Measurements from ENCODE around the gene USP34. TPM values are rescaled to one million over a fixed set of nuclear protein-coding genes. Genes with fewer than 3 reads are reported as not detected.

The USP34 gene
- total and polyA plus RNA-seq, 2 experiments from 2014 or later: 42.4 to 94.5 TPM

DNA sequence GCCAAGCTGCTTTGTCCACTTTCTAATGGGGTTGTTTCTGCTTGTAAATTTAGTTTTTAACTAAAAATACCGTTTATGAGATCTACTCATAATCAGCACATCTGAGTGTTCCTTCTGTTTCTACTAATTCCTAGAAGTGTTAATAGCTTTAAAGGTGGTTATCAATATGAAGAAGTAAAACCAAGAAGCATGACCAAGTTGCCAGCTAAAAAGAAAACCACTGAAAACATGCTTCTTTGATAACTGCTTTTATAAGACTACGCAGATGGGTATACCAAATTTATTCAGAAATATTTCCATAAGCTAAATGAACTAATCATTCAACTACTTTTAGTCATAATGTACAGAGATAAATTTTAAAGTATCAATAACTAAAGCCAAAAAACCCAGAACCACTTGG is 207.1 kb downstream of the USP34 start:
- Histone ChIP-seq H3K9me3 (ENCODE audit: low read depth) (no peaks in the 10 kb centered on the region), H3K4me3 (no peak overlapping the region), H3K4me1 (ENCODE audit: low read depth) (no peaks in the 10 kb centered on the region), H3K36me3 (peaks cover 27% of the 10 kb centered on the region), H3K27ac (no peak overlapping the region), H3K27me3 (no peaks in the 10 kb centered on the region)
- no peak for TF ChIP-seq CTCF (IDR thresholded peaks at IDR 0.05; ENCODE audit: low read depth, low read length)
- no peak for DNase-seq (ENCODE audit: low read depth in 1 of 2, low spot score in 1 of 2)

DNA sequence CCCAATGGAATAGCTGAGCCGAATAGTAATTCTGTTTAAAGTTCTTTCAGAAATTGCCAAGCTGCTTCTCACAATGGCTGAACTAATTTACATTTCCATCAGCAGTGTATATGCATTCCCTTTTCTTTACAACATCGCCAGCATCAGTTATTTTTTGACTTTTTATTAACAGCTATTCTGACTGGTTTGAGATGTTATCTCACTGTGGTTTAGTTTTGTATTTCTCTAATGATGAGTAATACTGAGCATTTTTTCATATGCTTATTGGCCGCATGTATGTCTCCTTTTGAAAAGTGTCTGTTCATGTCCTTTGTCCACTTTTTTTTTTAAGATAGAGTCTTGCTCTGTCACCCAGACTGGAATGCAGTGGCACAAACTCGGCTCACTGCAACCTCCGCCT is 208.2 kb downstream of the USP34 start:
- TF ChIP-seq CTCF (IDR thresholded peaks at IDR 0.05; ENCODE audit: low read depth, low read length): no peak
- DNase-seq (ENCODE audit: low read depth in 1 of 2, low spot score in 1 of 2): peak in 1 of 2 donors; percentile 32
- Histone ChIP-seq H3K9me3 (ENCODE audit: low read depth) (no peaks in the 10 kb centered on the region), H3K4me3 (no peak overlapping the region), H3K27ac (no peak overlapping the region), H3K36me3 (peaks cover 37% of the 10 kb centered on the region), H3K27me3 (no peaks in the 10 kb centered on the region), H3K4me1 (ENCODE audit: low read depth) (no peaks in the 10 kb centered on the region)

DNA sequence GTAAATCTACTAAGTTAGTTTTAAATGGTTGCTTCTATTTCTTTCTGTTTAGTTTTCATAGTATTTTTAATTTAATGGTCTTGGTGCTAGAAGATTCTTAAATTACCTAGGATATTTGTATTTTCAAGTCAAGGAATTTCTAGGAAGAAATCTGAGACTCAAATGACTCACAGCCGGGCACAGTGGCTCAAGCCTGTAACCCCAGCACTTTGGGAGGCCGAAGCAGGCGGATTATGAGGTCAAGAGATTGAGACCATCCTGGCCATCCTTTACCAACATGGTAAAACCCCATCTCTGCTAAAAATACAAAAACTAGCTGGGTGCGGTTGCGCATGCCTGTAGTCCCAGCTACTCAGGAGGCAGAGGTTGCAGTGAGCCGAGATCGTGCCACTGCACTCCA is 213.4 kb downstream of the USP34 start:
- Histone ChIP-seq H3K27me3 (no peaks in the 10 kb centered on the region), H3K4me1 (ENCODE audit: low read depth) (no peaks in the 10 kb centered on the region), H3K27ac (no peak overlapping the region), H3K4me3 (no peak overlapping the region), H3K9me3 (ENCODE audit: low read depth) (no peaks in the 10 kb centered on the region), H3K36me3 (peaks cover 64% of the 10 kb centered on the region)
- TF ChIP-seq CTCF (IDR thresholded peaks at IDR 0.05; ENCODE audit: low read depth, low read length): no peak
- DNase-seq (ENCODE audit: low read depth in 1 of 2, low spot score in 1 of 2): no peak

GRCh38 chr2:61255580-61256437 is 215.1 kb downstream of the USP34 start:
- TF ChIP-seq CTCF (IDR thresholded peaks at IDR 0.05; ENCODE audit: low read depth, low read length): no peak
- H3K36me3 ChIP-seq: peaks cover 58% of the 10 kb centered on the region
- no peaks in the 10 kb centered on the region for H3K27me3 ChIP-seq
- no peaks in the 10 kb centered on the region for H3K4me1 ChIP-seq (ENCODE audit: low read depth)
- no peaks in the 10 kb centered on the region for H3K9me3 ChIP-seq (ENCODE audit: low read depth)
- DNase-seq (ENCODE audit: low read depth in 1 of 2, low spot score in 1 of 2): peak in 1 of 2 donors; percentile 69
- no peak overlapping the region for H3K27ac ChIP-seq
- no peak overlapping the region for H3K4me3 ChIP-seq

DNA sequence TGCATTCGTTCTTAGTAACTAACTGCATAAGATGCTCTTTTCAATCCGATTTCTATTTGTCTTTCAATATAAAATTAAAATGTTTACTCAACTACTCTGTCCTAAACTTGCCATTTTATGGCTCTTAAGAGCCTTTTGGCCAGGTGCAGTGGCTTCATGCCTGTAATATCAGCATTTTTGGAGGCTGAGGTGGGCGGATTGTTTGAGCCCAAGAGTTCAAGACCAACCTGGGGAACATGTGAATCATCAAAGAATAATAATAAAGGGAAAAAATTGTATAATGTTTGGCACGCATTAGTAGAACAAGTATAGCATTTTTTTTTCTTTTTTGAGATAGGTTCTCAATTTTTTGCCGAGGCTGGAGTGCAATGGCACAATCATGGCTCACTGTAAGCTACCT is 216.4 kb downstream of the USP34 start:
- no peaks in the 10 kb centered on the region for H3K4me1 ChIP-seq (ENCODE audit: low read depth)
- peaks cover 56% of the 10 kb centered on the region for H3K36me3 ChIP-seq
- DNase-seq (ENCODE audit: low read depth in 1 of 2, low spot score in 1 of 2): no peak
- H3K27me3 ChIP-seq: no peaks in the 10 kb centered on the region
- H3K27ac ChIP-seq: no peak overlapping the region
- no peaks in the 10 kb centered on the region for H3K9me3 ChIP-seq (ENCODE audit: low read depth)
- no peak overlapping the region for H3K4me3 ChIP-seq
- no peak for TF ChIP-seq CTCF (IDR thresholded peaks at IDR 0.05; ENCODE audit: low read depth, low read length)
